GM12878 (cell line): Measurements from ENCODE around the gene TTL. TPM values are rescaled to one million over a fixed set of nuclear protein-coding genes. Genes with fewer than 3 reads are reported as not detected.

Experiments
- ATAC-seq: fragments of 200-7000 bp; cut with Tn5 transposase; 3 replicates; pipeline ENCODE4 v1.9.1; 2020; ENCODE audit warnings: mild to moderate bottlenecking, moderate library complexity
- BruUV-seq: library from RNA; stranded (reverse); fragments of 400-500 nt; replicated peaks from 2 replicates; lab custom pipeline; 2021; lab: Mats Ljungman, UMichigan
- CTCF ChIA-PET: fragments of 300-600 bp; sonication (Branson Sonifier 250); formaldehyde crosslinking; extraction: SDS; loops from one replicate; lab custom pipeline; 2021; ENCODE audit warnings: inconsistent platforms; lab: Yijun Ruan, JAX
- POLR2A ChIA-PET: fragments of 350-600 bp; formaldehyde crosslinking; extraction: SDS; loops from one replicate; lab custom pipeline; 2021; ENCODE audit warnings: inconsistent platforms; lab: Charles Lee
- RAD21 ChIA-PET: fragments of 300-600 bp; sonication (Branson Sonifier 250); formaldehyde crosslinking; loops from one replicate; lab custom pipeline; 2023; ENCODE audit warnings: antibody characterized with exemption; ENCODE audit not compliant: unreplicated experiment; lab: Charles Lee
- SMC1A ChIA-PET: fragments of 300-600 bp; sonication (Branson Sonifier 250); formaldehyde crosslinking; loops from one replicate; lab custom pipeline; 2023; ENCODE audit not compliant: unreplicated experiment, uncharacterized antibody; lab: Charles Lee
- DNase-seq: peaks from one replicate; pipeline ENCODE4 v3.0.0-alpha.2; 2011; ENCODE audit warnings: low read depth, low spot score
- FAIRE-seq: peaks from 3 replicates; lab custom pipeline; 2011; peaks lifted over from hg19 to GRCh38; lab: Jason Lieb, UNC
- H2AFZ ChIP-seq: 2 replicates; pipeline ENCODE4 v1.6.0; 2011; ENCODE audit warnings: low read depth, low read length, control low read depth; ENCODE audit not compliant: control insufficient read depth
- H3K27ac ChIP-seq: 2 replicates; pipeline ENCODE4 v1.5.1; 2011; ENCODE audit warnings: control low read depth; ENCODE audit not compliant: control insufficient read depth, insufficient read depth
- H3K27me3 ChIP-seq, 2 experiments: replicated peaks in 1 of 2; 2 replicates each; pipeline versions ENCODE4 v1.6.0 to v1.6.1; 2011; ENCODE audit warnings: low read length in 1 of 2; ENCODE audit not compliant: control insufficient read depth in 2 of 2, insufficient read depth in 2 of 2
- H3K36me3 ChIP-seq, 2 experiments: 2 replicates each; pipeline ENCODE4 v1.5.1; 2011; ENCODE audit warnings: low read length in 1 of 2; ENCODE audit not compliant: control insufficient read depth in 2 of 2, insufficient read depth in 2 of 2
- H3K4me1 ChIP-seq: 2 replicates; pipeline ENCODE4 v1.6.1; 2011; ENCODE audit warnings: mild to moderate bottlenecking, low read length, moderate library complexity, mixed read lengths; ENCODE audit not compliant: control insufficient read depth, insufficient read depth
- H3K4me2 ChIP-seq: 2 replicates; pipeline ENCODE4 v1.6.0; 2011; ENCODE audit warnings: control low read depth; ENCODE audit not compliant: control insufficient read depth, insufficient read depth
- H3K4me3 ChIP-seq: fragments of 200-600 bp; sonication (generic); 2 replicates; pipeline ENCODE4 v1.5.1; 2016
- H3K79me2 ChIP-seq: 2 replicates; pipeline ENCODE4 v1.6.0; 2011; ENCODE audit warnings: low read length; ENCODE audit not compliant: control insufficient read depth, insufficient read depth
- H3K9ac ChIP-seq: 2 replicates; pipeline ENCODE4 v1.8.0; 2011; ENCODE audit warnings: low read length, control low read depth, mixed read lengths; ENCODE audit not compliant: control insufficient read depth, insufficient read depth
- H3K9me3 ChIP-seq: replicated peaks from 3 replicates; pipeline ENCODE4 v1.5.1; 2011; ENCODE audit warnings: mild to moderate bottlenecking, low read length; ENCODE audit not compliant: control insufficient read depth, insufficient read depth
- H4K20me1 ChIP-seq: 2 replicates; pipeline ENCODE4 v1.6.0; 2011; ENCODE audit not compliant: control insufficient read depth, insufficient read depth
- CUX1 ChIP-seq: IDR thresholded peaks from 2 replicates; pipeline ENCODE4 v1.6.1; 2012; ENCODE audit warnings: improper control_type of control experiment, low read depth, low read length; ENCODE audit not compliant: insufficient replicate concordance
- PML ChIP-seq: IDR thresholded peaks from 2 replicates; pipeline ENCODE4 v1.6.1; 2012; ENCODE audit warnings: low read length, inconsistent platforms
- ZSCAN29 ChIP-seq: fragments of 450-650 bp; IDR thresholded peaks from 2 replicates; pipeline ENCODE4 v1.6.1; 2017; ENCODE audit warnings: mild to moderate bottlenecking, moderate library complexity
- WGBS: methylation state at CpG from one replicate; pipeline ENCODE4 v1.1.6; 2016; ENCODE audit warnings: low lambda C conversion rate; ENCODE audit not compliant: insufficient replicate concordance, insufficient coverage; ENCODE audit errors: missing lambda C conversion rate; 5-methylcytosine and 5-hydroxymethylcytosine counted together
- in situ Hi-C: fragments of 300-500 bp; cut with MboI; formaldehyde crosslinking; loops from 9 replicates; pipeline ENCODE4 v1.14.3; 2018; ENCODE audit warnings: mixed read lengths
- intact Hi-C: fragments of 100-400 bp; cut with micrococcal nuclease; formaldehyde crosslinking; loops from one replicate; pipeline ENCODE4 v1.14.2; 2022; ENCODE audit not compliant: unreplicated experiment
- polyA plus RNA-seq, 11 experiments: library from polyadenylated mRNA; depleted of rRNA in 4 of 11; unstranded in 6 of 11; stranded (reverse) in 5 of 11; fragments of >200 nt; fragmentation: Nextera tagmentation in 4 of 11; fragmentation: Illumina TruSeq in 1 of 11; extraction: Ambion mirVana in 4 of 11; extraction: Trizol in 1 of 11; gene quantifications; 1 replicate in 1 of 11; 2 replicates in 10 of 11; pipeline versions ENCODE4 v1.2.1 to v1.2.3, GENCODE V29; 2011 to 2016; ENCODE audit warnings: inconsistent platforms in 2 of 11, missing spikeins in 2 of 11, low read depth in 1 of 11
- total RNA-seq, 4 experiments: library from RNA; depleted of rRNA in 3 of 4; stranded (reverse); fragments of >200 nt in 3 of 4; fragmentation: Illumina TruSeq in 1 of 4; extraction: Trizol in 1 of 4; gene quantifications; 2 replicates each; pipeline versions ENCODE4 v1.2.1 to v1.2.3, GENCODE V29; 2013 to 2021

The TTL gene
- total and polyA plus RNA-seq, 10 of the 15 experiments (the other 5 are each of a cell fraction or from before 2014, with no cell fraction given): 3.9 to 27.1 (median 16.1) TPM

- Histone ChIP-seq H3K9ac (no peak overlapping the region), H3K4me1 (no peaks in the 10 kb centered on the region), H3K4me3 (no peak overlapping the region), H3K9me3 (no peaks in the 10 kb centered on the region), H3K79me2 (no peaks in the 10 kb centered on the region), H2AFZ (no peak overlapping the region), H4K20me1 (no peaks in the 10 kb centered on the region), H3K27ac (no peak overlapping the region), H3K4me2 (no peak overlapping the region), H3K36me3 (no peaks in the 10 kb centered on the region), H3K27me3 (no peaks in the 10 kb centered on the region; a peak in 1 of 4 replicates)
- ChIA-PET RAD21 (no interaction called here), POLR2A (no interaction called here), CTCF (no interaction called here), SMC1A (interaction anchor here (0.6 kb wide), 1 partner anchor 249 kb away, joined by 3 read pairs; no protein-coding TSS in a partner anchor)
- intact Hi-C loops (no loop called here), in situ Hi-C loops (loop anchor here (10.0 kb wide), 1 partner anchor 115 kb away; no protein-coding TSS in a partner anchor)
- FAIRE-seq (no peak), ATAC-seq (no peak), DNase-seq (no peak)
- no TSS peak for BruUV-seq
- no peak for TF ChIP-seq ZSCAN29
- TF ChIP-seq CUX1: no peak
- TF ChIP-seq PML: no peak
- 38% methylated on average over 4 of the region's 4 CpGs for WGBS
Observed at GRCh38 chr2:112449854-112450253, 32.1 kb upstream of the TTL start.
